Endothelial cell of umbilical vein (primary cell): Measurements from ENCODE around the gene SERPINB3. TPM values are rescaled to one million over a fixed set of nuclear protein-coding genes. Genes with fewer than 3 reads are reported as not detected.

Experiments used
- BruUV-seq: library from RNA; stranded (reverse); fragments of 400-500 nt; replicated peaks from 2 replicates; lab custom pipeline; 2021; lab: Mats Ljungman, UMichigan
- CTCF ChIA-PET: fragments of 300-600, 350-600 bp; sonication (Branson Sonifier 250); formaldehyde crosslinking; loops from one replicate; lab custom pipeline; 2021; ENCODE audit warnings: antibody characterized with exemption, inconsistent platforms; lab: Charles Lee
- POLR2A ChIA-PET: fragments of 300-600, 350-600 bp; sonication (Branson Sonifier 250); formaldehyde crosslinking; loops from one replicate; lab custom pipeline; 2021; ENCODE audit warnings: antibody characterized with exemption, inconsistent platforms; lab: Charles Lee
- DNase-seq: peaks from one replicate; pipeline ENCODE4 v3.0.0-alpha.2; 2011; ENCODE audit warnings: low read depth, low spot score
- FAIRE-seq: peaks from 2 replicates; lab custom pipeline; 2011; peaks lifted over from hg19 to GRCh38; lab: Jason Lieb, UNC
- H2AFZ ChIP-seq: 2 replicates; pipeline ENCODE4 v1.6.0; 2012; ENCODE audit warnings: low read depth, low read length, control low read depth, inconsistent platforms
- H3K27ac ChIP-seq: 2 replicates; pipeline ENCODE4 v1.5.1; 2011; ENCODE audit warnings: low read depth, mild to moderate bottlenecking, control low read depth, low read length, moderate library complexity; ENCODE audit not compliant: insufficient read depth
- H3K27me3 ChIP-seq, 2 experiments: 2 replicates each; pipeline versions ENCODE4 v1.6.0 to v1.6.1; 2011; ENCODE audit warnings: low read length in 2 of 2, mixed read lengths in 1 of 2; ENCODE audit not compliant: control insufficient read depth in 2 of 2, insufficient read depth in 2 of 2
- H3K36me3 ChIP-seq, 2 experiments: 2 replicates in 1 of 2; 3 replicates in 1 of 2; pipeline ENCODE4 v1.5.1; 2011; ENCODE audit warnings: low read length in 2 of 2, mild to moderate bottlenecking in 1 of 2, moderate library complexity in 1 of 2; ENCODE audit not compliant: control insufficient read depth in 2 of 2, insufficient read depth in 2 of 2; ENCODE audit errors: extremely low read depth in 1 of 2
- H3K4me1 ChIP-seq: 3 replicates; pipeline ENCODE4 v1.5.1; 2011; ENCODE audit warnings: mild to moderate bottlenecking, low read length; ENCODE audit not compliant: control insufficient read depth, insufficient read depth; ENCODE audit errors: extremely low read depth
- H3K4me2 ChIP-seq: 2 replicates; pipeline ENCODE4 v1.6.1; 2011; ENCODE audit warnings: low read length, control low read depth, mixed read lengths; ENCODE audit not compliant: insufficient read depth
- H3K4me3 ChIP-seq, 3 experiments: fragments of 200-600 bp in 1 of 3; sonication (generic), shearing (Covaris generic) in 1 of 3; replicated peaks in 1 of 3; 2 replicates each; pipeline ENCODE4 v1.5.1; 2011 to 2016; ENCODE audit warnings: control low read depth in 3 of 3, low read length in 3 of 3, mild to moderate bottlenecking in 2 of 3, inconsistent platforms in 1 of 3, low read depth in 1 of 3, moderate library complexity in 1 of 3; ENCODE audit not compliant: insufficient read depth in 1 of 3
- H3K79me2 ChIP-seq: 2 replicates; pipeline ENCODE4 v1.6.0; 2012; ENCODE audit warnings: low read length, inconsistent platforms; ENCODE audit not compliant: control insufficient read depth, insufficient read depth
- H3K9ac ChIP-seq: replicated peaks from 2 replicates; pipeline ENCODE3; 2011; ENCODE audit warnings: low read length, control low read depth; ENCODE audit not compliant: insufficient read depth; ENCODE audit errors: extremely low read depth
- H3K9me1 ChIP-seq: replicated peaks from 3 replicates; pipeline ENCODE4 v1.6.0; 2011; ENCODE audit warnings: mild to moderate bottlenecking, low read length; ENCODE audit not compliant: control insufficient read depth, insufficient read depth; ENCODE audit errors: extremely low read depth
- H3K9me3 ChIP-seq: replicated peaks from 2 replicates; pipeline ENCODE4 v1.5.1; 2012; ENCODE audit warnings: low read length, inconsistent platforms; ENCODE audit not compliant: control insufficient read depth, insufficient read depth
- H4K20me1 ChIP-seq: replicated peaks from 2 replicates; pipeline ENCODE3; 2011; ENCODE audit warnings: mild to moderate bottlenecking, low read length; ENCODE audit not compliant: control insufficient read depth, insufficient read depth; ENCODE audit errors: extremely low read depth
- EZH2 ChIP-seq: IDR thresholded peaks from 2 replicates; pipeline ENCODE4 v1.6.1; 2012; ENCODE audit warnings: borderline replicate concordance, low read depth, mild to moderate bottlenecking, moderate library complexity, low read length, inconsistent platforms; ENCODE audit not compliant: severe bottlenecking
- FOS ChIP-seq: IDR thresholded peaks from 2 replicates; pipeline ENCODE4 v1.6.1; 2011; ENCODE audit warnings: mild to moderate bottlenecking, low read length, moderate library complexity, borderline replicate concordance; ENCODE audit not compliant: insufficient read depth
- GATA2 ChIP-seq: IDR thresholded peaks from 2 replicates; pipeline ENCODE4 v1.7.0; 2011; ENCODE audit warnings: low read depth, mild to moderate bottlenecking, moderate library complexity, mixed read lengths, low read length; ENCODE audit not compliant: insufficient read length, insufficient read depth
- JUN ChIP-seq: IDR thresholded peaks from 2 replicates; pipeline ENCODE4 v1.6.1; 2011; ENCODE audit warnings: borderline replicate concordance, low read depth; ENCODE audit not compliant: insufficient read length, insufficient read depth
- MYC ChIP-seq: IDR thresholded peaks from one replicate; pipeline ENCODE4 v1.6.1; 2011; ENCODE audit warnings: mild to moderate bottlenecking, low read depth, low read length
- POLR2A ChIP-seq: IDR thresholded peaks from 2 replicates; pipeline ENCODE4 v1.6.1; 2012; ENCODE audit warnings: low read depth, mild to moderate bottlenecking, control low read depth, low read length
- POLR2AphosphoS5 ChIP-seq: IDR thresholded peaks from 2 replicates; pipeline ENCODE4 v1.6.1; 2012; ENCODE audit warnings: low read depth, mild to moderate bottlenecking, control low read depth, low read length, moderate library complexity; ENCODE audit not compliant: insufficient read depth
- dilution Hi-C: fragments of 300-500 bp; cut with MboI; formaldehyde crosslinking; loops from one replicate; pipeline ENCODE4 v1.15.0; 2019; ENCODE audit warnings: low sequenced_read_pairs; ENCODE audit not compliant: extremely low pct_ligation_motif_present
- intact Hi-C: fragments of 100-400 bp; cut with micrococcal nuclease; formaldehyde crosslinking; loops from one replicate; pipeline ENCODE4 v1.10.0; 2022
- polyA plus RNA-seq, 4 experiments: library from polyadenylated mRNA; depleted of rRNA in 3 of 4; stranded (reverse) in 3 of 4; unstranded in 1 of 4; fragments of >200 nt; gene quantifications; 2 replicates each; pipeline versions ENCODE4 v1.2.1 to v1.2.3, GENCODE V29; 2011 to 2012; ENCODE audit warnings: missing spikeins in 1 of 4
- total RNA-seq: library from RNA; stranded (reverse); gene quantifications from 2 replicates; pipeline ENCODE4 v1.2.3, GENCODE V29; 2021
- TF ChIP-seq, protein P1 (sequence below): IDR thresholded peaks from 2 replicates; pipeline ENCODE4 v1.6.1; 2011; ENCODE audit not compliant: insufficient read depth, insufficient read length
- TF ChIP-seq, protein P2 (sequence below), 2 donors: IDR thresholded peaks; 1 replicate in 1 of 2; 2 replicates in 1 of 2; pipeline ENCODE4 v1.5.1; 2011; ENCODE audit warnings: low read length in 2 of 2, mild to moderate bottlenecking in 2 of 2, moderate library complexity in 2 of 2, control low read depth in 1 of 2, inconsistent platforms in 1 of 2, low read depth in 1 of 2; ENCODE audit not compliant: insufficient read depth in 1 of 2; ENCODE audit errors: extremely low read depth in 1 of 2

The SERPINB3 gene
- total and polyA plus RNA-seq, 2 donors (not counting 3 experiments of a cell fraction or from before 2014, with no cell fraction given) = not detected

DNA sequence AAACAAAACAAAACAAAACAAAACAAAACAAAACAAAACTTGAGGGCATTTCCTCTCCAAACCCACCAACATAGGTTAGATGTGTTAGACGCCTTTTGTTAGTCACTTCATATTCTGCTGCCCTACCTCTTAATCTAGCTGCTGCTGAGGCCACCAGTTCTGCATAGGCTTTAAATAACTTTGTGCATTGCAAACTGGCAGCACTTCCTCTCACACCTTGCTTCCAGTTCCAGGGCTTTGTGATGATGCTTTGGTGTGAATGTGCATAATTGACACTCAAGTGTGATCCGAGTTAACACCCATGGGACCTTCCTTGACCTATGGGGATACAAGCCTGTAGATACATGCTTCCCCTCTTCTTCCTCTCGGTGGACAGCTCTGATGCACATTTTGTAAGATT lies 38.8 kb upstream of the SERPINB3 start:
- no TSS peak for BruUV-seq

More for the DNA sequence above, 38.8 kb upstream of the SERPINB3 start:
- intact Hi-C loops (no loop called here), dilution Hi-C loops (no loop called here)
- no peak for FAIRE-seq
- no peak for TF ChIP-seq POLR2A
- no peak for TF ChIP-seq POLR2AphosphoS5
- TF ChIP-seq GATA2 = no peak
- TF ChIP-seq FOS = no peak
- no peak for TF ChIP-seq JUN
- no peak for TF ChIP-seq MYC
- TF ChIP-seq, protein P1, sequence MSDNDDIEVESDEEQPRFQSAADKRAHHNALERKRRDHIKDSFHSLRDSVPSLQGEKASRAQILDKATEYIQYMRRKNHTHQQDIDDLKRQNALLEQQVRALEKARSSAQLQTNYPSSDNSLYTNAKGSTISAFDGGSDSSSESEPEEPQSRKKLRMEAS = no peak
- TF ChIP-seq EZH2 = no peak
- TF ChIP-seq, protein P2, sequence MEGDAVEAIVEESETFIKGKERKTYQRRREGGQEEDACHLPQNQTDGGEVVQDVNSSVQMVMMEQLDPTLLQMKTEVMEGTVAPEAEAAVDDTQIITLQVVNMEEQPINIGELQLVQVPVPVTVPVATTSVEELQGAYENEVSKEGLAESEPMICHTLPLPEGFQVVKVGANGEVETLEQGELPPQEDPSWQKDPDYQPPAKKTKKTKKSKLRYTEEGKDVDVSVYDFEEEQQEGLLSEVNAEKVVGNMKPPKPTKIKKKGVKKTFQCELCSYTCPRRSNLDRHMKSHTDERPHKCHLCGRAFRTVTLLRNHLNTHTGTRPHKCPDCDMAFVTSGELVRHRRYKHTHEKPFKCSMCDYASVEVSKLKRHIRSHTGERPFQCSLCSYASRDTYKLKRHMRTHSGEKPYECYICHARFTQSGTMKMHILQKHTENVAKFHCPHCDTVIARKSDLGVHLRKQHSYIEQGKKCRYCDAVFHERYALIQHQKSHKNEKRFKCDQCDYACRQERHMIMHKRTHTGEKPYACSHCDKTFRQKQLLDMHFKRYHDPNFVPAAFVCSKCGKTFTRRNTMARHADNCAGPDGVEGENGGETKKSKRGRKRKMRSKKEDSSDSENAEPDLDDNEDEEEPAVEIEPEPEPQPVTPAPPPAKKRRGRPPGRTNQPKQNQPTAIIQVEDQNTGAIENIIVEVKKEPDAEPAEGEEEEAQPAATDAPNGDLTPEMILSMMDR (IDR thresholded peaks at IDR 0.05; ENCODE audit: extremely low read depth in 1 of 2, insufficient read depth in 1 of 2, low read depth in 1 of 2, low read length in 2 of 2) = no peak
- Histone ChIP-seq H3K27me3 (no peaks in the 10 kb centered on the region), H3K4me3 (no peak overlapping the region), H3K4me1 (no peaks in the 10 kb centered on the region), H4K20me1 (no peaks in the 10 kb centered on the region), H3K9me3 (no peaks in the 10 kb centered on the region), H3K36me3 (no peaks in the 10 kb centered on the region), H3K27ac (no peak overlapping the region), H3K4me2 (no peak overlapping the region), H2AFZ (no peak overlapping the region), H3K9me1 (no peaks in the 10 kb centered on the region), H3K79me2 (no peaks in the 10 kb centered on the region), H3K9ac (no peak overlapping the region)
- CTCF ChIA-PET = no interaction called here
- DNase-seq = no peak
- POLR2A ChIA-PET = no interaction called here
